ENCODE data around the gene SLC22A17. TPM values are rescaled to one million over a fixed set of nuclear protein-coding genes. Genes with fewer than 3 reads are reported as not detected.

SLC22A17 gene
- total RNA-seq, 1 donor from 2014 or later: 2.0 TPM

DNA sequence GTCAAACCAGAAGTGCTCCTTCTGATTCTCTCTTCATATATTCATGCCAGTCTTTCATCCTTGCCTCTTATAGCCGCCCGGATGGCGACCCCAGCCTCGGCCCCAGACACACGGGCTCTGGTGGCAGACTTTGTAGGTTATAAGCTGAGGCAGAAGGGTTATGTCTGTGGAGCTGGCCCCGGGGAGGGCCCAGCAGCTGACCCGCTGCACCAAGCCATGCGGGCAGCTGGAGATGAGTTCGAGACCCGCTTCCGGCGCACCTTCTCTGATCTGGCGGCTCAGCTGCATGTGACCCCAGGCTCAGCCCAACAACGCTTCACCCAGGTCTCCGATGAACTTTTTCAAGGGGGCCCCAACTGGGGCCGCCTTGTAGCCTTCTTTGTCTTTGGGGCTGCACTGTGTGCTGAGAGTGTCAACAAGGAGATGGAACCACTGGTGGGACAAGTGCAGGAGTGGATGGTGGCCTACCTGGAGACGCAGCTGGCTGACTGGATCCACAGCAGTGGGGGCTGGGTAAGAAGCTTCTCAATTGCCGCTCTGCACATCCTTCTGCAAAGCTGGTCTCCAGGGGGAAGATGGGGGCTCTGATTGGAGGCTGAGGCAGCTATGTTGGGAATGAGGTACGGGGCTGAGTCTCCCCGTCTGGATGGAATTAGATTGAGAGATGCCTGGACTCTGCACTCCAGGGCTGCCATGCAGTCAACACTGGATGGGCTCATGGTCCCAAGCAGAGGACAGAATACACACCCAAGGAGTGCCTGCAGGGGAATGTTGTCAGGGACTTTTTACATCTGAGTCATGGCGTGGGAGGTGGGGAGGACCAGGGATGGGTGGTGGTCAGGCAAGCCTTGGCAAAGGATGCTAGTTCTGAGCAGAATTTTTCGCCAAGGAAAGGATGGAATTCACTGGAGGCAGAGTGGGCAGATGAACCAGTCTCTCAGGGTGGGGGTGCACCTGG lies 44.7 kb downstream of the SLC22A17 start:
- ATAC-seq: peak; percentile 63

DNA sequence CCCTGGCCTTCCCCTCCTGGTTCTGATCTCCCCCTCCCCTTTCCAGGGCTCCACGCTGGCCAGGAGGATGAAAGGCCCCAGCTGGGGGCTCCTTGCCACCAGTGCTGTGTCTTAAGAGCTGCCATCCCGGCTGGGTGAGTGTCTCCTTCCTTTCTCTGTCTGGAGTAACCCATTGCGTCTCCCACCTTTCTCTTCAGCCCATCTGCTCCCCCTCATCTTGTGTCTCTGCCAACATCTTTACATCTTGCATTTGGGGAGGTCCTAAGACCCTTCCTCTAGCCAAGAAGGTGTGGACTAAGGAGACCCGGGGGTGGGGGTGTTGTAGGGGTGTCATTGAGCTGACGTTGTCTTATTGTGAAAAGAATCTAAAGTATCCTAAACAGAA lies 45.5 kb downstream of the SLC22A17 start:
- no peak for ATAC-seq

DNA sequence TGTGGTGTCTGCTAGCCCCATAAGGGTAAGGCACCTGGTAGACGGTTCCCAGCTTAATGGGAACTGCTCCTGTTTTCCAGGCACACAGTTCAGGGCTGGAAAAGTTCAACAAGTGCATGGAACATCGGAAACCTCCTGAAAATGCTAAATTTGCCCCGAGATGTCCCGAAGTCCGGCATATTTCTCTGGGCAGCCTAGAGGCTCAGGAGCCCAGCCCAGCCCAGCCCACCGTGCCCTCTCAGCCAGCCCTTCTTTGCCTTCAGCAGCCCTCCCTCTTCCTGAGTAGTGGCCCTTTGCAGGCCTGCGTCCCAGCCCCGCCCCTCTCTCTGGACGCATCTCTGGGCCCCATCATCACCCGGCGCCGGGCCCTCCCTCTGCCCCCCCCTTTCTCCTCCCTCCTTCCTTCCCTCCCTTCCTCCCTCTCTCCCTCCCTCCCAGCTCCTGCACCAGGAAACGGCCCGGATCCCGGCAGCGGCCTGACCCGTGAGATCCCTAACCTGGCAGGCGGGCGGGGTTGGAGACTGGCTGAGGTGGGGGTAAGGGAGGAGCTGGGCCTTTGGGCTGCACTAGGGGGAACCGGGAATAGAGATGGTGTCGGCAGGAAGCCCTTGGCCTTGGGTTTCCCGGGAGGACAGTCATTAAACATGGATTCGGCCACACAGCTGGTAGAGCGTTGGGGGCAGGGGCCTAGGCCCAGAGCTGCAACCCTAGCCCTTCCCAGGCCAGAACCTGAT lies 46.1 kb downstream of the SLC22A17 start, which contains the start of gene BCL2L2:
Gene BCL2L2 (plus strand): TSS at position 422 of the 734 bp plus-strand sequence. CDS start 935 bp downstream, outside the sequence.
- ATAC-seq: peak; percentile 72

DNA sequence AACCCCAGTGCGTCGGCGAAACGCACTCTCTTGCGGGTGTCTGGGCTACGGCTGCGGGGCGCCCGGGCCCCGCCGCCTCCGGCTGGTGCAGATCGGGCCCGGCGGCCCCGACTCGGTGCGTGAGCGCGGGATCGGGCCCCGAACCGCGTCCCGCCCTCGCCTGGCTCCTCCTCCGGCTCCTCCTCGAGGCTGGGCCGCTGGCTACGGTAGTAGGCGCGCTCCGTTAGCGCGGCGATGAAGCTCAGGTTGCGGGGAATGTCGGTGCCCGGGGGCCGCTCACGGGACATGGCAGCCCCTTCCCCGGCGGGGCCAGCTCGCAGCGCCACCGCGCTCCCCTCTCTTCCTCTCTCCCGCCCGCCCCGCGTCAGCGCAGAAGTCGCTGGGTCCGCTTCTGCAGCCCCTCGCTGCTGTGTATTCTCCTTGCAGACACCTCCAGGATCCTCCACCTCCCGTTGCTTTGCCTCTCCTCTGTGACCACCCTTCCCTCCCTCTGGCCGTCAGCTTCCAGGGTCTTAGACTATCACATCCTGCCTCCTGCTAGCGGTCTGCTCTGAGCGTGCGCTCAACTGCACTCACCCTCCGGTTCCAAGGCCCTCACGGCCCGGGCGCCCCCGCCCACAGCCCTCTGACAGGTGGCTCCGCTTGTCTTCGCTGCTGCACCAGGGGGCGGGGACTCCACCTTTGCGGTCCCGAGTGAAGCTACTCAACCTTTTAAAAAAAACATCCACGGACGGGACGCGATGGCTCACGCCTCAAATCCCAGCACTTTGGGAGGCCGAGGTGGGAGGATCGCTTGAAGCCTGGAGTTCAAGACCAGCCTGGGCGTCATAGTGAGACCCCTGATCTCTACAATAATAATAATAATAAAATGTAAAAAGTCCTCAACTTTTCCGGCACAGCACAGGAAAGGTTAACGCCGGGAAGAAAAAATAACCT lies 50.1 kb downstream of the SLC22A17 start, which contains the start of gene PPP1R3E:
Gene PPP1R3E (minus strand): TSS at position 570 of the 936 bp plus-strand sequence. CDS start 283 bp downstream, at position 287.
- ATAC-seq: peak; percentile 34

DNA sequence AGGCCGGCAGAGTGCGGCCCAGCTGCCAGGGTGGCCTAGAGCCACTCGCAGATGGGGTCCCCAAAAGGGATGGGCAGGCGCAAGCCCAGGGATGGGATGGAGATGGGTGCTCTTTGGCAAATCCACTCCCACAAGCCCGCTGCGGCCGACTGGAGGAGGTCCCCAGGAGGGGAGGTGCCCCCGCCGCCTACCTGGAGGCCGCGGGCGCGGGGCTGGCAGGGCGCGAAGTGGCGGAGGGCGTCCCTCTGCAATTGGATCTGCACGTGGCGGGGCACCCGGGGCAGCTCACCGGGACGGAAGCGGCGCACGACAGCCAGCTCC lies 50.8 kb downstream of the SLC22A17 start:
- no peak for ATAC-seq

DNA sequence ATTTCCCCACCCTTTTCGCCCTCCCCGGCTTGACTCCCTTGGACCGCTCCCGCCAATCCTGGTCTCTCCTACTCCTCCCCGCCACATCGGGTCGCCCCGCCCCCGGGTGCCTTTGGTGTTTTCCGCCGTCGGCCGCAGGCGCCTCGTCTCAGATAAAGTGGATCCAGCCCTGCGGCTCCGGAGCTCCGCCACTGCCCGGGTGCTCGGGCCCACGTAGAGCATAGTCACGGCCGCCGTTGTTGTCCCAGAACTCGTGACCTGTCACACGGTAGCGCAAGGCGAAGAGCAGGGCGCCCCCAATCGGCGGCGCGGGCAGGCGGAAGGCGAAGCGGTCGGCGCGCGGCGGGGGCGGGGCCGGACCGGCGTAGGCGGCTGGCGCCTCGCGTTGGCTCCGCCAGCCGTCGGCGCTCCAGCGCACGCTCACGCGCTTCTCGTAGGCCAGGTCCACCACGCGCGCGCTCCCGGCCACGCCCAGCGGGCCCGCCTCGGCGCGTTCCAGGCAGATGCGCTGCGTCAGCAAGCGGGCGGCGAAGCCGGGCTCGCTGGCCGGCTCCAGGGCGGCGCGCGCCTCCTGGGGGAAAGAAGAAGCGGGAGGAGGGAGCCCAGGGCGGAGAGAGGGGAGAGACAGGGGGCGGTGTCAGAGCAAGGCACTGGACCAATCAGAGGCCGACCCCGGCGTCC lies 51.3 kb downstream of the SLC22A17 start:
- peak; percentile 83 for ATAC-seq

DNA sequence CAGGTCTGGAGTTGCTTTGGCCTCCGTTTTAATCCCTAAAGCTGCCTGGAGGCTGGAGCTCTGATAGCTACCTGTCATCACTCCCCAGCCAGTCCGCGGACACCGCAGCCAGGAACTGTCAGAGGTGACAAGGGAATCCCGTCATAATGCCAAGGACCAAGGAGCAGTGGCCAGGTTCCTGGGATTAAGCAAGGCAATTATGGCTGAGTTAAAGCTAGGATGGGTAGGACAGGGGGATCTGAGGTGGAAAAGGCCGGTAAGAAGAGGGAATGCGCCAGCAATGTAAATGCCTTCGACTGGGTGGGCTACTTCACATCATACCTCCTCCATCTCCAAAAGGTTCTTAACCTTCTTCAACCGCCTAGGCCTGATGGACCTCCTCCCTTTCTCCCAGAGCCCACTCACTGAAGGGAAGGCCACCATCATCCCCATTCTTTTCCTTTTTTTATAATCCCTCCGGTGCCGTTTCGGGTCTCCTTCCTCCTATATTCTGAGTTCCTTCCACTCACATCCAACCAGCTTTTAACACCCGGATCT lies 51.9 kb downstream of the SLC22A17 start:
- peak; percentile 7 for ATAC-seq

DNA sequence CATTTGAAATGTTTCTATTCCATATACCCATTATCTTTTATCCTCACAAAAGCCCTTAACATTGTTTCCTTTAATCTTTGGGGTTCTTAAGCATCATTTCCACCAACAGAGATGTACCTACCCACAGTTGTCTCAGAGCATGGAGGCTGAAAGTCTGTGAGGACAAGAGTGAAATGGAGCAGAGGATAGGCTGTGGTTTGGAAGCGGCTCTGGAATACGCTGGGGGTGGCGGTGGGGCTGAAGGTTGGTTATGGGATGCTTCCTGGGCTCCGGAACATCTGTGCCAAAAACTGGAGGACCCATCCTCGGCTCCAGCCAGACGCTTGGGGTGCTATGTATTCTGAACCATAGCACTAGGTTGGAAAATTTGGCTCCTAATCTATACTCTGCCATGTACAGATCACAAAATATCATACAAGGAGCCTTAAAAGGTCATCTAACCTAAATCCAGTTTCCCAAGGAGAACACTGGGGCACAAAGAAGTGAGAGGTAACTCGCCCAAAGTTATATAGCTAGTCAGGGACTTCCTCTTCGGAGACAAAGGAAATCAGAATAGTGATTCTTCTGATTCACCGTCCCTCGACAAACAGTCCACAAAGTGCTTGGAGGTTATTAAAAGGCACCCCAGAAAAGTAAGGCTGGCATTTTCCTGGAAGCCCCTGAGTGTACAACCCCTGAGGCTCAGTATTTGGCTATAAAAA lies 52.6 kb downstream of the SLC22A17 start:
- no peak for ATAC-seq

DNA sequence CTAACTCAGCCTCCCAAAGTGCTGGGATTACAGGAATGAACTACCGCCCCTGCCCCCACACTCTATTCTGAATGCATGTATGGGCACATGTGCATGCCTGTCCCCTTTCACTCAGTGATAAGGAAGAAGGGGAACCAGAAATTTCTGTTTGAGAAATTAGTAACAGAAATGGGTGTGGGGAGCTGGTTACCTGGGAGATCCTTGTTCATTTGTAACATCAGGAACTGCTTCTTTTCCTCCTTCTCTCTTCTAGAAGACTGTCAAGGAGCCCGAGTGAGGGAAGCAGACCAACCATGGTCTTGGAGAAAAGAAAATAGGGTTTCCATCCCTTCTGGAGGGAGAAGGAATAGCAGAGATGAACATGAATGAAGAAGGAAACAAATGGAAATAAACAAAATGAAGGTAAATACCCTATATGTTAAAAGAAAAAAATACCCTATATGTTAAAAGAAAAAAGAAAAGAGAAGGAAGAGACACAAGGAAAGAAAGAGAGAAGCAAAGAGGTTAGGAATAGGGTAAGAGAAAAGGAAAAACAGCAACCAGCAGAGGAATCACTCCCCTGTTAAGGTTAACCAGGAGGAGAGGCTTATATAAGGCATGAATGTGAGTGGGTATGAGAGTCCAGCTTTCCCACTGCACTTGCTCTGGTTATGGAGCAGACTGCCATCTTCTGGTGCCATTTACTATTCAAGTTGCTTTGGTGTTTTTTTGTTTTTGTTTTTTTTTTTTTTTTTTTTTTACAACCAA lies 53.3 kb downstream of the SLC22A17 start:
- ATAC-seq: peak; percentile 15

DNA sequence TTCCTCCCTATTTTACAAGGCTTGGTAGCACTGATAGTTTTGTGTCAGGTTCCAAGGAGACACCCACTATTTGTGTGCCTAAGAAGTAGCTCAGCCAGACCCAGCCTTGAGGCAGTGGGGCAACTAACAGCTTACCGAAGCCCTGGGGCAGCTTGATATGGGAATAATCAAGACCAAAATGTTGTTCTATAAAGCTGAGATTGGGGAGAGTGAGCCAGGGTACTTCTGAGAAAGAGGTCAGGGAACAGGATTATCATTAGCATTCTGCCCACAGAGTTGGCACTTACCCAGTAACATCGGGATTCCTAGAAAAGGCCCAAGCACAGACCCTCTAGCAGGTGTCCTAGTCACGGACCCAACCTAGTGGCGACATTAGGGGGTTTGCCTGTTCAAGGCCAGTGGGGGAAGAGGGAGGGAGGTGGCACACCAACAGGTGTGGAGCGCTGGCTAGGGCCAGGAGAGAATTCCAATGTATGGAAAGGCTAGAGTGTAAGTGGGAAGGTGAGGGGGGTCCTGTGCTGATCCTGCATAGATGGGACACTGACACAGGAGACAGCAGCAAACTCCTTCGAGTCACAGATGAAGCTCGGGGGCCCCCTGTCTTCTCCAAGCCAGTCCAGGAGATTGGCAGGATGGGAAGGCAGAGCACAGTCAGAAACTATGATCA lies 54.9 kb downstream of the SLC22A17 start:
- no peak for ATAC-seq

DNA sequence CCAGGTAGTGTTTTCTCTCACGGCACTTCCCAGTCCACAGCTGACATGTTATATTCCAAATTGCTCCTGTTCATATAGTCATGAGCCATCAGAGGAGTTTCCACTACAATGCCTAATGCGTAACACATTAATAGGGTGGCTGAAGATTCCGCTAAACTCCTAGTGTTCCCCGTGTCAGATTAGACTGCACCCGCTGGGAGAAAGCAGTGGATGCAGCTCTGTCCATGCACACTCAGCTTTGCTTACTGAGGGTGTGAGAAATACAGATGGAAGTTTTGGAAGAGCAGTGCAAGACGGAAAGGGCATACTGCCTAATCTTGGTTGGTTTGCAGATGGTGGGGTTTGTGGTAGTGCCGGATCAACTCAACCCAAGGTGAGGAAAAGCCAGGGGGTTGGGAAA lies 55.6 kb downstream of the SLC22A17 start:
- ATAC-seq: no peak

Other genes starting within 250 kb of the SLC22A17 start
- gene CIROP, start 247.9 kb downstream of the SLC22A17 start, total RNA-seq: not detected
- gene CEBPE, start 233.6 kb downstream of the SLC22A17 start, total RNA-seq: not detected
- 51.1 TPM for gene SLC7A8, start 169.2 kb downstream of the SLC22A17 start, total RNA-seq
- gene RNF212B, start 115.0 kb downstream of the SLC22A17 start, total RNA-seq: not detected
- 9.6 TPM for gene HOMEZ, start 66.8 kb downstream of the SLC22A17 start, total RNA-seq
- 5.1 TPM for gene PPP1R3E, start 50.0 kb downstream of the SLC22A17 start, total RNA-seq
- 29.1 TPM for gene BCL2L2, start 46.1 kb downstream of the SLC22A17 start, total RNA-seq
- gene PABPN1, start 31.4 kb downstream of the SLC22A17 start, total RNA-seq: 77.7 TPM
- gene EFS, start 12.3 kb upstream of the SLC22A17 start, total RNA-seq: 27.6 TPM
- gene IL25, start 19.9 kb upstream of the SLC22A17 start, total RNA-seq: not detected
- not detected for gene CMTM5, start 24.2 kb upstream of the SLC22A17 start, total RNA-seq
- gene MYH6, start 55.4 kb upstream of the SLC22A17 start, total RNA-seq: not detected
- 0.72 TPM for gene MYH7, start 82.8 kb upstream of the SLC22A17 start, total RNA-seq
- 20.4 TPM for gene NGDN, start 116.8 kb upstream of the SLC22A17 start, total RNA-seq
- 0.44 TPM for gene ZFHX2, start 198.9 kb upstream of the SLC22A17 start, total RNA-seq
- gene THTPA, start 203.4 kb upstream of the SLC22A17 start, total RNA-seq: 7.6 TPM
- 81.3 TPM for gene AP1G2, start 214.9 kb upstream of the SLC22A17 start, total RNA-seq
- gene JPH4, start 225.9 kb upstream of the SLC22A17 start, total RNA-seq: 0.04 TPM

All from esophagus mucosa (tissue), 1 donor.